H9 (cell line): Measurements from ENCODE around the gene MMRN2. TPM values are rescaled to one million over a fixed set of nuclear protein-coding genes. Genes with fewer than 3 reads are reported as not detected.

Experiments used
- DNase-seq: peaks from one replicate; pipeline ENCODE4 v3.0.0-alpha.2; 2017
- H2AFZ ChIP-seq: one replicate; pipeline ENCODE4 v1.6.1; 2013; ENCODE audit warnings: mild to moderate bottlenecking, low read length, control low read depth, moderate library complexity
- H2AK5ac ChIP-seq: 2 replicates; pipeline ENCODE4 v1.6.1; 2013; ENCODE audit warnings: low read length, control low read depth, mixed read lengths; ENCODE audit not compliant: insufficient read length
- H2BK120ac ChIP-seq: one replicate; pipeline ENCODE4 v1.6.1; 2013; ENCODE audit warnings: low read depth, mild to moderate bottlenecking, low read length, control low read depth, inconsistent platforms; ENCODE audit not compliant: poor library complexity, severe bottlenecking
- H2BK12ac ChIP-seq: 2 replicates; pipeline ENCODE4 v1.6.1; 2013; ENCODE audit warnings: low read length, control low read depth, mixed read lengths, low read depth; ENCODE audit not compliant: insufficient read length
- H2BK15ac ChIP-seq: 2 replicates; pipeline ENCODE4 v1.6.1; 2013; ENCODE audit warnings: low read depth, low read length, control low read depth
- H2BK20ac ChIP-seq: one replicate; pipeline ENCODE4 v1.6.1; 2013; ENCODE audit warnings: low read depth, mild to moderate bottlenecking, low read length, control low read depth, inconsistent platforms; ENCODE audit not compliant: poor library complexity, severe bottlenecking
- H2BK5ac ChIP-seq: 2 replicates; pipeline ENCODE4 v1.6.1; 2013; ENCODE audit warnings: low read length, control low read depth, mixed read lengths; ENCODE audit not compliant: insufficient read length
- H3K14ac ChIP-seq: 2 replicates; pipeline ENCODE4 v1.6.1; 2013; ENCODE audit warnings: low read length, control low read depth; ENCODE audit not compliant: insufficient read depth
- H3K18ac ChIP-seq: 2 replicates; pipeline ENCODE4 v1.6.1; 2013; ENCODE audit warnings: low read depth, mild to moderate bottlenecking, mixed read lengths, low read length, control low read depth; ENCODE audit not compliant: insufficient read length
- H3K23ac ChIP-seq: 2 replicates; pipeline ENCODE4 v1.6.1; 2013; ENCODE audit warnings: low read length, control low read depth, mixed read lengths, low read depth; ENCODE audit not compliant: insufficient read length
- H3K23me2 ChIP-seq: 2 replicates; pipeline ENCODE4 v1.6.1; 2013; ENCODE audit warnings: low read depth, mild to moderate bottlenecking, mixed read lengths, low read length, control low read depth; ENCODE audit not compliant: insufficient read length, poor library complexity, severe bottlenecking
- H3K27ac ChIP-seq: 2 replicates; pipeline ENCODE4 v1.5.1; 2013; ENCODE audit warnings: low read length, control low read depth, mixed read lengths, low read depth; ENCODE audit not compliant: insufficient read length
- H3K27me3 ChIP-seq: 2 replicates; pipeline ENCODE4 v1.6.1; 2013; ENCODE audit warnings: low read length, control low read depth, inconsistent platforms; ENCODE audit not compliant: insufficient read depth
- H3K4ac ChIP-seq: 2 replicates; pipeline ENCODE4 v1.6.1; 2013; ENCODE audit warnings: low read depth, mild to moderate bottlenecking, control low read depth, inconsistent platforms, low read length, moderate library complexity
- H3K4me1 ChIP-seq: 2 replicates; pipeline ENCODE4 v1.6.1; 2013; ENCODE audit warnings: low read length, control low read depth, inconsistent platforms; ENCODE audit not compliant: insufficient read depth
- H3K4me2 ChIP-seq: 2 replicates; pipeline ENCODE4 v1.6.1; 2013; ENCODE audit warnings: low read length, control low read depth, mixed read lengths; ENCODE audit not compliant: insufficient read length, insufficient read depth
- H3K56ac ChIP-seq: 2 replicates; pipeline ENCODE4 v1.6.1; 2013; ENCODE audit warnings: low read depth, mild to moderate bottlenecking, mixed read lengths, low read length, control low read depth; ENCODE audit not compliant: insufficient read length
- H3K79me1 ChIP-seq: 2 replicates; pipeline ENCODE4 v1.6.1; 2013; ENCODE audit warnings: low read depth, mild to moderate bottlenecking, moderate library complexity, low read length, control low read depth, inconsistent platforms; ENCODE audit not compliant: insufficient read depth, poor library complexity, severe bottlenecking
- H3K79me2 ChIP-seq: 2 replicates; pipeline ENCODE4 v1.6.1; 2013; ENCODE audit warnings: low read length, control low read depth, inconsistent platforms; ENCODE audit not compliant: insufficient read depth
- H3K9ac ChIP-seq: 2 replicates; pipeline ENCODE4 v1.6.1; 2013; ENCODE audit warnings: low read length, control low read depth, mixed read lengths; ENCODE audit not compliant: insufficient read length; ENCODE audit errors: extremely low read depth
- H3K9me3 ChIP-seq: one replicate; pipeline ENCODE4 v1.6.1; 2013; ENCODE audit warnings: low read depth, low read length, inconsistent platforms; ENCODE audit not compliant: control insufficient read depth
- H3T11ph ChIP-seq: one replicate; pipeline ENCODE4 v1.6.1; 2013; ENCODE audit warnings: mild to moderate bottlenecking, low read length, control low read depth, inconsistent platforms
- H4K20me1 ChIP-seq: one replicate; pipeline ENCODE4 v1.6.1; 2013; ENCODE audit not compliant: control insufficient read depth, insufficient read length, insufficient read depth
- H4K5ac ChIP-seq: 2 replicates; pipeline ENCODE4 v1.6.1; 2013; ENCODE audit warnings: low read depth, mild to moderate bottlenecking, mixed read lengths, low read length, control low read depth; ENCODE audit not compliant: insufficient read length
- H4K8ac ChIP-seq: replicated peaks from 2 replicates; pipeline ENCODE4 v1.6.1; 2013; ENCODE audit warnings: low read length, control low read depth, mixed read lengths, low read depth; ENCODE audit not compliant: insufficient read length
- H4K91ac ChIP-seq: 2 replicates; pipeline ENCODE4 v1.6.1; 2013; ENCODE audit warnings: low read depth, mild to moderate bottlenecking, moderate library complexity, mixed read lengths, low read length, control low read depth; ENCODE audit not compliant: insufficient read length
- H3K27ac Mint-ChIP-seq, 3 experiments: 2 replicates in 2 of 3; 3 replicates in 1 of 3; pipeline ENCODE4 v1.8.0; 2020 to 2021; ENCODE audit warnings: mixed read lengths in 3 of 3, mild to moderate bottlenecking in 1 of 3, moderate library complexity in 1 of 3
- H3K27me3 Mint-ChIP-seq: 2 replicates; pipeline ENCODE4 v1.8.0; 2021; ENCODE audit warnings: low read depth, mild to moderate bottlenecking, moderate library complexity, mixed read lengths
- H3K36me3 Mint-ChIP-seq, 3 experiments: 2 replicates in 2 of 3; 3 replicates in 1 of 3; pipeline ENCODE4 v1.8.0; 2020 to 2021; ENCODE audit warnings: low read depth in 3 of 3, mixed read lengths in 3 of 3; ENCODE audit not compliant: insufficient read depth in 1 of 3
- H3K4me1 Mint-ChIP-seq, 2 experiments: 2 replicates each; pipeline ENCODE4 v1.8.0; 2020; ENCODE audit warnings: mixed read lengths in 2 of 2
- H3K4me3 Mint-ChIP-seq, 2 experiments: 2 replicates in 1 of 2; 3 replicates in 1 of 2; pipeline ENCODE4 v1.8.0; 2020 to 2021; ENCODE audit warnings: mild to moderate bottlenecking in 2 of 2, mixed read lengths in 2 of 2, moderate library complexity in 1 of 2
- H3K9me3 Mint-ChIP-seq, 2 experiments: 2 replicates in 1 of 2; 3 replicates in 1 of 2; pipeline ENCODE4 v1.8.0; 2020; ENCODE audit warnings: mild to moderate bottlenecking in 2 of 2, mixed read lengths in 2 of 2, moderate library complexity in 1 of 2
- CTCF ChIP-seq: fragments of 200-600 bp; sonication (generic); conservative IDR thresholded peaks from 3 replicates; pipeline ENCODE4 v1.8.0; 2021; ENCODE audit warnings: antibody characterized with exemption, mild to moderate bottlenecking
- WGBS: extraction: QIAGEN DNeasy Blood & Tissue Kit; methylation state at CpG from one replicate; pipeline ENCODE4 v1.1.7; 2013; ENCODE audit warnings: missing lambda C conversion rate, low lambda C conversion rate, mixed read lengths; ENCODE audit not compliant: insufficient read length; ENCODE audit errors: extremely low coverage; 5-methylcytosine and 5-hydroxymethylcytosine counted together
- total RNA-seq: library from RNA; stranded (reverse); gene quantifications from 2 replicates; pipeline ENCODE4 v1.2.1, GENCODE V29; 2021

MMRN2 gene
- total RNA-seq, 1 experiment from 2014 or later = 1.0 TPM

- H3K4me2 ChIP-seq = no peak overlapping the region
- peaks cover 10% of the 10 kb centered on the region; the same call in 1 of the 2 replicates for H3K27me3 ChIP-seq
- H3K4ac ChIP-seq = no peak overlapping the region
- no peak overlapping the region for H2BK5ac ChIP-seq
- H4K5ac ChIP-seq = no peak overlapping the region
- H3K23me2 ChIP-seq = peaks cover 3% of the 10 kb centered on the region
- H3K27me3 Mint-ChIP-seq = peaks cover 24% of the 10 kb centered on the region
- no peak overlapping the region for H2BK15ac ChIP-seq
- H3K79me2 ChIP-seq = no peaks in the 10 kb centered on the region
- no peak overlapping the region for H2AFZ ChIP-seq
- peaks cover 19 to 22% of the 10 kb centered on the region in 2 experiments for H3K4me1 Mint-ChIP-seq
- no peaks in the 10 kb centered on the region for H4K20me1 ChIP-seq
- no peak for TF ChIP-seq CTCF
- DNase-seq = no peak
- no peak overlapping the region for H4K8ac ChIP-seq
- no peak overlapping the region for H4K91ac ChIP-seq
- H3K36me3 Mint-ChIP-seq = peaks cover 0 to 3% (median 0%) of the 10 kb centered on the region in 3 experiments; a peak in 1 of 7 replicates
- no peak overlapping the region for H2AK5ac ChIP-seq
- H3K18ac ChIP-seq = no peak overlapping the region
- H3K4me3 Mint-ChIP-seq = no peak overlapping the region
- no peaks in the 10 kb centered on the region for H3K9me3 ChIP-seq
- H2BK20ac ChIP-seq = no peak overlapping the region
- H3K79me1 ChIP-seq = no peaks in the 10 kb centered on the region
- no peak overlapping the region for H3K56ac ChIP-seq
- H3K9ac ChIP-seq = no peak overlapping the region
- H3K9me3 Mint-ChIP-seq = peaks cover 0 to 4% of the 10 kb centered on the region in 2 experiments; a peak in 1 of 5 replicates
- H3K14ac ChIP-seq = no peak overlapping the region
- H2BK120ac ChIP-seq = no peak overlapping the region
- H3K27ac ChIP-seq = no peak overlapping the region
- WGBS = no CpG with 5 or more reads among the region's 5 CpGs
- H3K27ac Mint-ChIP-seq = no peak overlapping the region
- H3K4me1 ChIP-seq = no peaks in the 10 kb centered on the region; the same call in 1 of the 2 replicates
- H3T11ph ChIP-seq = no peak overlapping the region
- H2BK12ac ChIP-seq = no peak overlapping the region
- no peak overlapping the region for H3K23ac ChIP-seq
Measured at GRCh38 chr10:86976362-86977056, 19.1 kb upstream of the MMRN2 start.
